Glomerular visceral epithelial cell (primary cell): ENCODE results near the gene MTHFD1.
A peak's percentile ranks its signal among the peaks of the same experiment; 100 is the strongest.
"Not testable (repeated sequence)": the region's sequence is repeated elsewhere in the genome, so short reads cannot be mapped to it uniquely, and the experiment has no call there.

Experiments used
- DNase-seq: peaks from one replicate; pipeline ENCODE4 v3.0.0-alpha.2; 2016; ENCODE audit errors: extremely low spot score

The MTHFD1 gene

GRCh38 chr14:64387782-64388532 lies at the start of gene MTHFD1:
MTHFD1 (plus strand) TSS chr14:64388353; CDS start chr14:64388428, 75 bp downstream.
- peak; percentile 100 for DNase-seq

GRCh38 chr14:64338616-64339316 lies 49.4 kb upstream of the MTHFD1 start:
- DNase-seq, result peak; percentile 99

GRCh38 chr14:64340560-64341196 lies 47.5 kb upstream of the MTHFD1 start:
- DNase-seq, result no peak

DNA sequence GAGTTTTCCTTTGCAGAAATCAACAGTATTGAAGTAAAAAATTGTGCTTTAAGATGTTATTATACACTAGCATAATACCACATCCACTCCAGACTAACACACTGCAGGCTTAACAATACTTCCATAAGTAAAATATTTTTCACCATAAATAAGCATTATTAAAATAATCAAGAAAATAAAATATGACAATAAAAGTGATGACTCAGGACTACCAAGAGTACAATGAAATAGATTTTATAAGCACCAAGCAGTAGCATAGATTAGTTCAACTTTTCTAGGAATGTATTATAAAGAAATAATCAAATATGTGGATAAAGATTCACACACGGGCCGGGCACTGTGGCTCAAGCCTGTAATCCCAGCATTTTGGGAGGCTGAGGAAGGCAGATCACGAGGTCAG lies 40.4 kb upstream of the MTHFD1 start:
- DNase-seq, result no peak

DNA sequence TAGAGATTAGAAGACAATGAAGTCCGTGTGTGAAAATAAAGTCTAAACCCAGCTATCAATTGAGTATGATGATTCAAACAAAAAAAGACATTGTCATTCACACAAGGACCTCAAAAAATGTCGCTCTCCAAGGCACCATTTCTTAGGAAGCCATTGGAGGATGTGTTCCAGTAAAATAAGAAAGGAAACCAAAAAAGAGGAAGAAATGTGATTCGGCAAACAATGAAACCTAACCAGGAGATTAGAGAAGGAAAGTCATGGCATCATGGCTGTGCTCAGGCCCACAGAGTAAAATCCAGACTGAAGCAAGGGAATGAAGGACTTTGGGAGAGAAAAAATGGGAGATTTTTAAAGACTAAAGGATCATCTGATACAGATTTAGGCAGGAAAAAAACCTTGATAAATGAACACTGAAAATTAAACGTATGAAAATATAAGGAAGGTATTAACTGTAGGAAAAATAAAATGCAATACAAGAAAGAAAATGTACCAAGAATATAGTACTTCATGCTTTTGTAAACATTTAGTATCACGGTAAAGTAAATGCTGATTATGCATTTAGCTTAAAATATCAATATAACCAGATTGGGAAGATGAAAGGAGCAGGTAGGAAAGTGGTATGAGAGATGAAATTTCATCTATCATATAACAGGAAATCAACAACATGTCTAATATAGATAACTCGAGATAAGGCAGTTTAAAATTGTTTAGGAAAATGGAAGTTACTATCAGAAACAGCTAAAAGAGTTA lies 38.2 kb upstream of the MTHFD1 start:
- DNase-seq, result no peak

- peak; percentile 11 for DNase-seq
These were observed 24.8 kb upstream of the MTHFD1 start for GRCh38 chr14:64363265-64363846.

- DNase-seq, result no peak
These were observed 23.2 kb upstream of the MTHFD1 start for GRCh38 chr14:64364907-64365306.

DNA sequence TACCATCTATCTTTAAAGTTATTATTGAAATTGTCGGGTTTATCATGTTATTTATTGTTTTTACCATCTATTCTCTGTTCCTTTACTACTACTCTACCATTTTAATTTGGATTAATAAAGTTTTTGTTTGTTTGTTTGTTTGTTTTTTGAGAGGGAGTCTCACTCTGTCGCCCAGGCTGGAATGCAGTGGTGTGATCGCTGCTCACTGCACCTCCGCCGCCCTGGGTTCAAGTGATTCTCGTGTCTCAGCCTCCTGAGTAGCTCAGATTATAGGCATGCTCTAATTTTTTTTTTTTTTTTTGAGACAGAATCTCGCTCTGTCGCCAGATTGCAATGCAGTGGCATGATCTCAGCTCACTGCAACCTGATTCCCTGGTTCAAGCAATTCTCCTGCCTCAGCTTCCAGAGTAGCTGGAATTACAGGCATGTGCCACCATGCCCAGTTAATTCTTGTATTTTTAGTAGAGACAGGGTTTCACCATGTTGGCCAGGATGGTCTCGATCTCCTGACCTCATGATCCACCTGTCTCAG lies 22.7 kb upstream of the MTHFD1 start:
- DNase-seq, result not testable (repeated sequence)

- DNase-seq, result no peak
These were observed 19.0 kb upstream of the MTHFD1 start for GRCh38 chr14:64369201-64369600.

- DNase-seq, result peak; percentile 33
These were observed 846 bp upstream of the MTHFD1 start for GRCh38 chr14:64387232-64387781.

DNA sequence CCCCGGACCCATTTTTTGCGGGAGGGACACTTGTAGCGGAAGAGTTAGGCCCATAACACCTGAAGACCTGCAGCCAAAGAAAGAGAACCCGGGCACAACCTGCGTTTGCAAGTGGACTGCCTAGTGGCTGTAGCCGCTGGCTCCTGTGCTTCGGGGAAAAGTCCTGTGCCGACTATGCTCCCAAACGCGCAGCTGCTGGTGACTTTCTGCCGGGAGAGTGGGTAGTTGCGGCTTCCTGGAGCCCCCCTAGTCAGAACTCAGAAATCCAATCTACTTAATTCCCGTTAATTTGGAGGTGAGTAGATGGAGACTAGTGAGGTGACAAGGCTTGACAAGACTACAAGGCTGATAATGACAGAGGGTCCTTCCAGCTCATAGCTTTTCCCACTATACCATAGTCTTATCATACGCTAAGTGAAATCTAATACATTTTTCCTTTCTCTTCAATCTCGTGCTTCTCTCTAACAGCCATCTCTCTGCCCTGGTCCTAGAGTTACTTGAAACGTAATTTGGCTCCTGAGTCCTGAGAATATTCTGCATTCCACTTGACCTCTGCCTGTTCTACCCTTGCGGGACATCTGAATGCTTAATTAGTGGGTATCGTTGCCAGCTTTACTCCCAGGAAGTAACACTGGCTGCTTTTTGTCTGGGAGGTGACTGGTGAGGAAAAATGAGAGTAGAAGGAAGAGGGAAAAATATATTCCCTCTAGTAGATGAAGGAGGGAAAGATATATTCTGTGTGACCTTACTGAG lies 556 bp downstream of the MTHFD1 start:
- peak; percentile 29 for DNase-seq

DNA sequence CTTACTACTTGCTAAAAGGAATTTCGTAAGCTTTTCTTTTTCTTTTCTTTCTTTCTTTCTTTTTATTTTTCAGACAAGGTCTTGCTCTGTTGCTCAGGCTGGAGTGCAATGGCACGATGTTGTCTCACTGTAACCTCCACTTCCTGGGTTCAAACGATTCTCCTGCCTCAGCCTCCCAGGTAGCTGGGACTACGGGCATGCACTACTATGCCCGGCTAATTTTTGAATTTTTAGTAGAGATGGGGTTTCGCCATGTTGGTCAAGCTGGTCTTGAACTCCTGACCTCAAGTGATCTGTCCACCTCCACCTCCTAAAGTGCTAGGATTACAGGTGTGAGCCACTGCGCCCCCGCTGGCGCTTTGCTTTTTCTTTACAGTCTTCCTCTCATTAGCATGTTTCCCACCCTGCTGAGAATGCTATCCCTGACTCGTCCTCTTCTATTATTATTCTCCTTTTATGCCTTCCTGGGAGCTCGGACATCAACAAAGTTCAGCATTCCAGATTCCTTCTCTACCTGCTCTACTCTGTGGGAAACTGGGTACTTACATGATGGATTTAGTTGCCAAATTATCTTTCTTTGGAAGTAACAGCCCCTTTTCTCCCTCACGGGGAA lies 3.1 kb downstream of the MTHFD1 start:
- no peak for DNase-seq

DNA sequence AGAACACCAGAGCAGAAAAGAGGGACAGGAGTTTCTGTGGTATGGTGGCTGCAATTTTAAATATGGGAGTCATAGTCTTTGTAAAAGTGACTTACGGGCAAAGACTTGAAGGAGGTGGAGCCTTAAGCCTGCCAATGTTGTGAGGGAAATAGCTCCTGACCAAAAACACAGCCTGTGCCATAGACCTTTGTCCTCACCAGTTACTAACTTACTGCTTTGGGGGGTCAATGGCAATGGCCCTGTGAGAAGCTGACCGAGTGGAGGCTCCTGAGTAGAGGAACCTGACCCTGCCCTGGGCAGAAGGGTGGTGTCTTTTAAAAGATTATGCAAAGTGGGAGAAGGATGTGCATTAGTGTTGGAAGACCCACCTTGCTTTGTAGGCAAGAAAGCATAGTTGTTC lies 3.8 kb downstream of the MTHFD1 start:
- DNase-seq, result no peak

DNA sequence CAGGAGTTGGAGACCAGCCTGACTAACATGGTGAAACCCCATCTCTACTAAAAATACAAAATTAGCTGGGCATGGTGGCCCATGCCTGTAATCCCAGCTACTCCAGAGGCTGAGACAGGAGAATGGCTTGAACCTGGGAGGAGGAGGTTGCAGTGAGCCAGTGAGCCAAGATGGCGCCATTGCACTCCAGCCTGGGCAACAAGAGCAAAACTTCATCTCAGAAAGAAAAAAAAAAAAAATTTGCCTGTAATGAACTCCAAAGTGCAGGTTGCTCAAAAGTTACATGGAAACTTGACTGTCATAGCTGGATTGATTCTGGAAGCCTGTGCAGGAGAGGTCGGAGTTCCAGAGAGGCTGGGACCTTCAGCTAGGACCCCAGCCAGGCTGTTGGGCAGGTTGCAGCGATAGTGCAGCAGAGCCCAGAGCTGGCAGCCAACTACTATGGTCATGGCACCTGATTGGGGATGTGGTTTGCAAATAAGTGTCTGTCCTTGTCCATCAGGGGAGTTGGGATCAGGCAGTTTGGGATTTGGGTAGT lies 5.1 kb downstream of the MTHFD1 start:
- DNase-seq, result not testable (repeated sequence)

GRCh38 chr14:64394423-64394822 lies 6.3 kb downstream of the MTHFD1 start:
- DNase-seq, result no peak

GRCh38 chr14:64394977-64395633 lies 7.0 kb downstream of the MTHFD1 start:
- no peak for DNase-seq

GRCh38 chr14:64400829-64401459 lies 12.8 kb downstream of the MTHFD1 start:
- DNase-seq, result no peak

GRCh38 chr14:64401949-64402348 lies 13.8 kb downstream of the MTHFD1 start:
- no peak for DNase-seq

DNA sequence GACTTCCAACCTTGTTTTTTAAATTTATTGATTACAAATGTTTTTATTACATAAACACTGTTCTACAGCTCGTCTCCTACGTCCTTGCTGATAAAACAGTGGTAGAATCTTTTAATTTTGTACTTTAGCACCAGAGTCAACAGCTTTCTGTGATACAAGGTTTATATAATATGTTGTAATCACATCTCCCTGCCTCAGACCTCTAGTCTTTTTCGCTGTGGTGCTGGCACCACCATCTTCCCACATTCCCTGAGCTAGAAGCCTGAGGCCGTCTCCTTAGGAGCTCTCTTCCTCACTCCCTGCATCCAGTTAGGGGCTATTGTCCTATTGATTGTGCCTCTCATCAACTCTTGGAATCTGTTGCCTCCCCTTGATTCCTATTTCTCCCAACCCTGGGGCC lies 17.1 kb downstream of the MTHFD1 start:
- no peak for DNase-seq
